GM18861 (cell line): ENCODE data around the gene AFF2.

Experiments
- ATAC-seq: cut with Tn5 transposase; IDR thresholded peaks from one replicate; pipeline ENCODE4 v1.9.1; 2021; ENCODE audit not compliant: unreplicated experiment

AFF2 gene

DNA sequence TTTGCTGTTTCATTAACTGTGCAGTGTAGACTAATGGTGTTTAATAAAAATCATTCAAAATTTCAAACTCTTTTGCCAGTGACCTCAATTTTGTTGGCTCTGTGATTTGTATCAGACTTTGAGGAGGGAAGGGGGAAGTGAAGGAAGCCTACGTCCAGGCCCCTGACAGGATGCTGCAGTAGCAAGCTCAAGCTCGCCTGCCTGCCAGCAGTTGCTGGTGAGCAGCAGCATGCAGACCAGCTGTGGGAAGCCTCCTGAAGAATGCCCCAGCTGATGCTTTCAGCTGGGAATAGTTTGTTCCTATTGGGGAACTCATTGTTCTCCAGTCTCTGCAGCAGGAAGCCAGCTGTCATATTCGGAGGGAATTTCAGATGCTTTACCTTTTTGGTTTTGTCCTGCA is 495.2 kb downstream of the AFF2 start:
- ATAC-seq, result no peak

GRCh38 chrX:149002320-149002719 is 501.9 kb downstream of the AFF2 start:
- no peak for ATAC-seq

DNA sequence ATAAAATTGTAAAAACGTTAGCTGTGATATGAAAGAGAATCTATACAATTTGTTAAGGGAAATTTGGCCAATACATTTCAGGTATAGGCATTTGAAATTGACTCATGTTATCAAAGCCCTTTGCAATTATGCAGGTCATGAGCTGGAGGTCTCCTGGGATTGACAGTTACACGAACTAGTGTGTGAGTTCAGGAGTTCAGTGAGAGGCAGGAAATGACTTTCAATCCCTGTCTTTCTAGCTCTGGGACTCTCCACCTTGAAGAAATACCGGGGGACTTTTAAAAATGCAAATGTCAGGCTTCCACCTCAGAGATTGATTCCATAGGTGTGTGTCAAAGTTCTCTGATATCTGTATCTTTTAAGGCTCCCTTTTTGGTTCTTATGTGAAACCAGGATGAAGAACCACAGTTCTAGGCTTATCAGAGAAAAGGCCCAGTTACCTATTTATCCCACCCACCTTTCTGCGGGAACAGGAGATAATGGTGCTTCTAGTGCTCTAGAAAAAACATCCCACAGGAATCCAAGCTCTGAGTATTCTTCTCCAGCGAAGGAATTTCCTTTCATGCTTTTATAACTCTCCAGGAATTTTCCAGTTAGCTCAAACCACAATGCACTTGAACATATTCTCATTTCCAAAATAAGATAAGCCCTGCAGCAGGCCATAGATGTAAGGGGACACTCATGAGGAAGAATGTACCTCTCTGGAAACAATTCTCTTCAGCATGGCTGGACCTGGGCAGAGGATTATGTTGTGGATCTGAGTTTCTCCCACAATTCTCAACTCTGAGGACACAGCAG is 503.6 kb downstream of the AFF2 start:
- no peak for ATAC-seq

DNA sequence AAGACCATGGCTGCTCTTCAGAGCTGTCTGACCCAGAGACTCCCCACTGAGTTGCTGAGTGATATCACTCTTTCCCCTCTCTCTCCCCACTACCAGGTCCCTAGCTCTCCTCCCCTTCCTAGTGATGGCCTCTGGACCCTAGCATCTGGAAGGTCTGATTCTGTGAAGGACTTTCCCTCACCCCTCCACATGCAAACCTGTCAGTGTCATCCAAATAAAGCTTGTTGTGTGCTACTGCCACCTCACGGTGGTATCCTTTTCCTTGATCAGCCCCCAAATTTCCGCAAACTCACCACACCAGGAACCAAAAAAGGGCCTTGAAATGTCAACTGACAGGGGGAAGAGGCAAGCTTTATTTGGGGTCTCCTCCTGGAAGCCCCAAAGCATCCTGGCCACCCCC is 504.5 kb downstream of the AFF2 start:
- ATAC-seq, result no peak

DNA sequence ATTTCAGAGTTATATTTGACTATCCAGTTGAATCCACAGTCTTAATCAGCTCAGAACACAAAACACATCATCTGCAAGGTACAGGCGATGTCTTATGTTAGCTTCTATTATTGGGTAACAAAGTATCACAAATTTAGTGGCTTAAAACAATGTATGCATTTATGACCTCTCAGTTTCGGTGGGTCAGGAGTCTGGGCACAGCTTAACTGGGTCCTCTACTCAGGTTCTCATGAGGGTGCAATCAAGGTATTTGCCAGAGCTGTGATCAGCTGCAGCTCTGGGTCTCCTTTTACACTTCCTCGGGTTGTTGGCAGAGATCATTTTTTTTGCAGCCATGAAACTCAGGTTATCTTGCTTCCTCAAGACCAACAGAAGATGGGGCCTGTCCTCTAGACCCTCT is 505.8 kb downstream of the AFF2 start:
- no peak for ATAC-seq

- ATAC-seq, result no peak
Observed at GRCh38 chrX:149007423-149007822, 507.0 kb downstream of the AFF2 start.

DNA sequence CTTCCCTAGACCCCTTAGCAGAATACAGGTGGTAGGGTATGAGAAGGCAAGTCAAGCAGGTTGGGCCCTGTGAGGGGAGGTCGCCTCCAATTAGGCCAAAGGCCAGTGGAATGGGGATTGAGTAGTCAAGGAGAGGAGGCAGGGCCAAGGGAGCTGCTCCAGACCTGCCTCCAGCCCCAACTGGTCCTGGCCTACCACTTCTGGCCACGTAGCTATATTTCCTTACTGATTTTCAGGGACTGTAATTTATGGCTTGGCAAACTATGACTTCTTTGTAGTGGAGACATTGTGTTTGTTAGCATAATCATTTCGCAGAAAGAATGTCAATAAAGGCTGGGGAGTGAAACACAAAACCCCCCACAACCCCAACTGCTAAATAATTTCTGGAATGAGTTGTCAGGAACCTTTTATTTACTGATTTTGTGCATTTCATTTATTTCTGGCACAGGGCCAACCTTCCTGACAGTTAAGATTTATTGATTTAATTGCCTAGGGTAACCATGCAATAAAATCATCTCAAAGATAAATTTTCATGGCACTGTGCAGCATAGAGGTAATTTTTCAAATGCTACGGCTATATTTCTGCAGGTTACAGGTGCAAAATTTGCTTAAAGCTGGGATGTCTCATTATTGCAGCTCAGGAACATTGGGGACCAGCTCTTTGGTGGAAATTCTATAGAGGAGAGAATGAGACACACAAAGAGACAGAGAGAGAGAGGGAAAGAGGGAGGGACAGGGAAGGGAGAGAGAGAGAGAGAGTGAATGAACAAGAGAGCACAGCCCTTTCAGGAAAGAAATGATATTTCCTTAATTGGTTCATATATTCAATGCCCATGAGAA is 509.8 kb downstream of the AFF2 start:
- no peak for ATAC-seq

DNA sequence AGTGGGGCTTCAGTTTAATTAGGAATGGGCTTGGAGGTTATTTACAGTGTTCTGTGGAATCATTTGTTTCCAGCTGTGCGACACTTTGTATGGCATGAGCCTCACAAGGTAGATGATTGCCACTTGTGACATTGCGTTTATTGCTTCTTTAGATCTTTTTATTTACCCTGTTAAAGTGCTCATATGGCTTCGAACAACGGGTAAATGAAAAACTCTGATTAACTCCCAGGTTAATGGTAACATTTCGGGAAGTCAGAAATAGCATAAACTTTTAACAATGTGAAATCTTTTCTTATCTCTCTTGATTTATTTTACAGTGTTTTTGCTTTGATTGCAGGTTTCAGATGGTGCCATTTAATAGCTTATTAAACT is 510.4 kb downstream of the AFF2 start:
- no peak for ATAC-seq

GRCh38 chrX:149013081-149013480 is 512.7 kb downstream of the AFF2 start:
- no peak for ATAC-seq

- ATAC-seq, result no peak
Observed at GRCh38 chrX:149021159-149021558, 520.7 kb downstream of the AFF2 start.

GRCh38 chrX:149022485-149022884 is 522.1 kb downstream of the AFF2 start:
- no peak for ATAC-seq

DNA sequence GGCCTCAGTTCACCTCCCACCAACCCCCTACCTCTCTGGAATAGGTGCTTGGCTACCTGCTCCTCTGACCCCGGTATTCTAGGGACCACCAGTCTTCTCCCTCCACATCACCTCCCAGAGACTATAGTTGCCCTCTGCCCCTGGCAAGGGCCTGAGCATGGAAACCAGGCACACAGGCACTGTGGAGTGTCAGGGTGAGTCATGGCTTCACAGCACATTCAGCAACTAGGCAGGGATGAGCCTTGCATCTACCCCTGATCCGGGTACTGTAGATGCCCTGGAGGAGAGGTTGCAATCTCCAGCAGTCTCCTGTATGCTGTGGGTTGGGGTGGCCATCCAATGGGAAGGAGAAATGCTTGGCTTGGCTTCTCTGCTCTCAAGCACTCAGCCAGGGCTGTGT is 532.0 kb downstream of the AFF2 start:
- ATAC-seq, result no peak

DNA sequence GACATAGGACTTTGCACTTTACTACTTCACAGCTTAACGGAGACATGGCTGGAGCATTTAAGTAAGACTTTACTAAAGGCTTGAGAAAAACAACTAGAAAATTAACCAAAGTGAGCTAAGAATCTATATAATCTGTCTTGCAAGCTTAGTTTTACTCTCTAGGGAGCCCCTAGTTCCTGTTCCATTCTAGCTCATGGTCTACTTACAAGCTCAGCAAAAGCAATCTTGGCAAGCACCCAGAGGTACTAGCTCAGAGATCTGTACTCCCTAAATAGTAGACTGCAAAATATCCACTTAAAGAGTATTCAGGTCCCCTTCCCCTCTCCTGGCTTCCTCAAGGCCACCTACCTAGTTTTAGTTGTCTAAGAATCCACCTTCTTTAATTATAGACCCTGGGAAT is 535.7 kb downstream of the AFF2 start:
- no peak for ATAC-seq

- no peak for ATAC-seq
Observed at GRCh38 chrX:149037281-149037870, 537.0 kb downstream of the AFF2 start.

DNA sequence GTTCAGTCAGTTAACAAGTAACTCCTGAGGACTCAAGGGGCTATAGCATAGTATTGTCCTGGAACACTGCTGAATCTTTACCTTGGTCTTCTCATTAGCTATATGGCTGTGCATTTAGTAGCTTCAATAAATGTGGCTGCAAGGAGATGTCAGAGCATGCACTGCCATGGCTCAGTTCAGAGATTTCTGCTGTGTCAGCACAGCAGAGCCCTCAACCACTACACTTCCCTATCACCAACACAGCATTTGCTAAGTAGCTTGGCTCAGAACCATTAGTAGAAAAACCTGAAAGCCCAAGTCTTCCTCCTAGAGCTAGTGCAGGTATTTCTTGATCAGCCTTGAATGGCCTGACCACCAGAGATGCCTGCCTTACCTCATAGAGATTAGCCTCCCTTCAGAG is 538.6 kb downstream of the AFF2 start:
- no peak for ATAC-seq

- no peak for ATAC-seq
Observed at GRCh38 chrX:149040873-149041535, 540.6 kb downstream of the AFF2 start.

DNA sequence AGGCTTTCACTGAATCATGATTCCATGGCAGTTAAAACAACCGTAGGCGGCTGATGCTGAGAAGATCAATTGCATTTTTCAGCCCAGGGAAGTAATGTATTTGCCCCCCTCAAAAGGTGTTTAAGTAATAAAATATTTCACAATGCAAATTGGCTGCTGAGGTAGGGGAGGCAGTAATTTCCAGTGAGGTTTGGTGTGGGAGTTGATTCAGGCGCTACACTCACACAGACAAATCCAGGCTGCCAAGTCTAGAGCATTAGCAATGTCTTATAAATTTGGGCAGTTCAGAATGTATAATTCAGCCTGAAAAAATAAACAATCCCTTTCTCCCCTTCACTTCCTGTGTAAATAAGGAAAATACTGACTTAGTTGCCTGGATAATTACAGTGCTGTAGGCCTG is 543.0 kb downstream of the AFF2 start:
- ATAC-seq, result no peak

- ATAC-seq, result no peak
Observed at GRCh38 chrX:149044471-149044870, 544.1 kb downstream of the AFF2 start.

GRCh38 chrX:149045645-149046210 is 545.3 kb downstream of the AFF2 start:
- no peak for ATAC-seq
